ENCODE data around the gene RNGTT. TPM values are rescaled to one million over a fixed set of nuclear protein-coding genes. Genes with fewer than 3 reads are reported as not detected.

RNGTT gene
- total RNA-seq, 1 experiment from 2014 or later, result 15.2 TPM

- BruUV-seq (replicated peaks), result no TSS peak
- intact Hi-C loops (cut with micrococcal nuclease; ENCODE audit: unreplicated experiment), result no loop called here
- ChIA-PET POLR2A (ENCODE audit: unreplicated experiment) (no interaction called here), CTCF (no interaction called here)
- H3K36me3 ChIP-seq (ENCODE audit: low read depth), result no peaks in the 10 kb centered on the region
- no peak overlapping the region for H3K27ac ChIP-seq
- no peaks in the 10 kb centered on the region for H3F3A ChIP-seq (ENCODE audit: insufficient read depth, low read depth)
- H3K79me2 ChIP-seq (ENCODE audit: low read depth), result no peaks in the 10 kb centered on the region
- no peaks in the 10 kb centered on the region for H3K9me3 ChIP-seq (ENCODE audit: insufficient read depth, low read depth)
- H3K4me3 ChIP-seq, result no peak overlapping the region
- DNase-seq, result no peak
- H2AFZ ChIP-seq, result no peak overlapping the region
- H3K27me3 ChIP-seq (ENCODE audit: insufficient read depth, low read depth), result no peaks in the 10 kb centered on the region
- TF ChIP-seq EZH2 (IDR thresholded peaks at IDR 0.05; ENCODE audit: low read depth) (no peak), CTCF (conservative IDR thresholded peaks at IDR 0.05) (no peak)
- H3K9me2 ChIP-seq (ENCODE audit: insufficient read depth), result no peaks in the 10 kb centered on the region
- no peak overlapping the region for H3K4me2 ChIP-seq
- no peaks in the 10 kb centered on the region for H3K4me1 ChIP-seq (replicated peaks; ENCODE audit: insufficient read depth)
- H4K20me1 ChIP-seq (ENCODE audit: insufficient read depth), result no peaks in the 10 kb centered on the region
Measured at GRCh38 chr6:88680654-88681053, 282.8 kb downstream of the RNGTT start.

DNA sequence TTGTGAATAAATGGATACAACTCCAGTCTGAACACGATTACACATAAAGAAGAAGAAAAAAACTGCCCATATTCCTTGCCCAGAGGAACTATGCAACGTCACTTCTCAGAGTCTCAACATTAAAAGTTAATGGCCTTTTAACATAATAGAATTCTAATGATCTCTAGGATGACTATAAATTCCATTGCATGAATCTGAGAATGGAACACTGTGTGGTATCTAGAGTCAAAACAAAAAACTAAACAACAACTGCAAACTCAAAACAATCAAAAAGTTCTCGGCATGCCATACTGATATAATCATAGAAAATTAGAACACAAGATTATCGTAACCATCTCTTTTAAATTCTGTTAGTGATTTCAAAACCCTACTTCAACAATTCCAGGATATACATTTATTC is 283.6 kb downstream of the RNGTT start:
- Histone ChIP-seq H3K9me3 (ENCODE audit: insufficient read depth, low read depth) (no peaks in the 10 kb centered on the region), H4K20me1 (ENCODE audit: insufficient read depth) (no peaks in the 10 kb centered on the region), H3K4me3 (no peak overlapping the region), H3K79me2 (ENCODE audit: low read depth) (no peaks in the 10 kb centered on the region), H3F3A (ENCODE audit: insufficient read depth, low read depth) (no peaks in the 10 kb centered on the region), H3K4me2 (no peak overlapping the region), H3K36me3 (ENCODE audit: low read depth) (no peaks in the 10 kb centered on the region), H2AFZ (no peak overlapping the region), H3K27ac (no peak overlapping the region), H3K4me1 (replicated peaks; ENCODE audit: insufficient read depth) (no peaks in the 10 kb centered on the region), H3K9me2 (ENCODE audit: insufficient read depth) (no peaks in the 10 kb centered on the region), H3K27me3 (ENCODE audit: insufficient read depth, low read depth) (no peaks in the 10 kb centered on the region)
- BruUV-seq (replicated peaks), result no TSS peak
- no peak for DNase-seq
- TF ChIP-seq EZH2 (IDR thresholded peaks at IDR 0.05; ENCODE audit: low read depth) (no peak), CTCF (conservative IDR thresholded peaks at IDR 0.05) (no peak)
- POLR2A ChIA-PET (ENCODE audit: unreplicated experiment), result no interaction called here
- CTCF ChIA-PET, result no interaction called here
- intact Hi-C loops (cut with micrococcal nuclease; ENCODE audit: unreplicated experiment), result no loop called here

DNA sequence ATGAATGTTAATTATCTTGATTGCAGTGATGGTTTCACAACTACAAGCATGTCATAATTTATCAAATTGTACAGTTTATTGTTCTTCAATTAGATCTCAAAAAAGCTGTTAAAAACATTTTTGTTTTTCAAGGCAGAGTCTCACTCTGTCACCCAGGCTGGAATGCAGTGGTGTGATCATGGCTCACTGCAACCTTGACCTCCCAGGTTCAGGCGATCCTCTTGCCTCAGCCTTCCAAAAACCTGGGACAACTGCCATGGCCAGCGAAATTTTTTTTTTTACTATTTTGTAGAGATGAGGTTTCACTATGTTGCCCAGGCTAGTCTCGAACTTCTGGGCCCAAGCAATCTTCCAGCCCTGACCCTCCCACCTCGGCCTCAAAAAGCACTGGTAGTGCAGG is 286.1 kb downstream of the RNGTT start:
- Histone ChIP-seq H3F3A (ENCODE audit: insufficient read depth, low read depth) (no peaks in the 10 kb centered on the region), H4K20me1 (ENCODE audit: insufficient read depth) (no peaks in the 10 kb centered on the region), H3K27me3 (ENCODE audit: insufficient read depth, low read depth) (no peaks in the 10 kb centered on the region), H3K9me3 (ENCODE audit: insufficient read depth, low read depth) (no peaks in the 10 kb centered on the region), H3K27ac (no peak overlapping the region), H3K79me2 (ENCODE audit: low read depth) (no peaks in the 10 kb centered on the region), H3K4me1 (replicated peaks; ENCODE audit: insufficient read depth) (no peaks in the 10 kb centered on the region), H3K36me3 (ENCODE audit: low read depth) (no peaks in the 10 kb centered on the region), H3K4me3 (no peak overlapping the region), H2AFZ (no peak overlapping the region), H3K4me2 (no peak overlapping the region), H3K9me2 (ENCODE audit: insufficient read depth) (no peaks in the 10 kb centered on the region)
- ChIA-PET CTCF (interaction anchor here (0.6 kb wide), 1 partner anchor 748 kb away, joined by 3 read pairs; no protein-coding TSS in a partner anchor), POLR2A (ENCODE audit: unreplicated experiment) (no interaction called here)
- intact Hi-C loops (cut with micrococcal nuclease; ENCODE audit: unreplicated experiment), result no loop called here
- no TSS peak for BruUV-seq (replicated peaks)
- TF ChIP-seq EZH2 (IDR thresholded peaks at IDR 0.05; ENCODE audit: low read depth), result no peak
- no peak for DNase-seq

- no peak for DNase-seq
- Histone ChIP-seq H2AFZ (no peak overlapping the region), H3F3A (ENCODE audit: insufficient read depth, low read depth) (no peaks in the 10 kb centered on the region), H3K9me2 (ENCODE audit: insufficient read depth) (no peaks in the 10 kb centered on the region), H3K4me2 (no peak overlapping the region), H3K27ac (no peak overlapping the region), H3K4me1 (replicated peaks; ENCODE audit: insufficient read depth) (no peaks in the 10 kb centered on the region), H3K4me3 (no peak overlapping the region), H4K20me1 (ENCODE audit: insufficient read depth) (no peaks in the 10 kb centered on the region), H3K36me3 (ENCODE audit: low read depth) (no peaks in the 10 kb centered on the region), H3K9me3 (ENCODE audit: insufficient read depth, low read depth) (peaks cover 6% of the 10 kb centered on the region; the same call in 1 of the 2 replicates), H3K79me2 (ENCODE audit: low read depth) (no peaks in the 10 kb centered on the region), H3K27me3 (ENCODE audit: insufficient read depth, low read depth) (no peaks in the 10 kb centered on the region)
- ChIA-PET CTCF (no interaction called here), POLR2A (ENCODE audit: unreplicated experiment) (no interaction called here)
- no TSS peak for BruUV-seq (replicated peaks)
- intact Hi-C loops (cut with micrococcal nuclease; ENCODE audit: unreplicated experiment), result no loop called here
- TF ChIP-seq CTCF (conservative IDR thresholded peaks at IDR 0.05) (no peak), EZH2 (IDR thresholded peaks at IDR 0.05; ENCODE audit: low read depth) (no peak)
Measured at GRCh38 chr6:88671624-88672023, 291.8 kb downstream of the RNGTT start.
